Measurements from ENCODE around the gene ASTL.
A peak's percentile ranks its signal among the peaks of the same experiment; 100 is the strongest.

ASTL gene

DNA sequence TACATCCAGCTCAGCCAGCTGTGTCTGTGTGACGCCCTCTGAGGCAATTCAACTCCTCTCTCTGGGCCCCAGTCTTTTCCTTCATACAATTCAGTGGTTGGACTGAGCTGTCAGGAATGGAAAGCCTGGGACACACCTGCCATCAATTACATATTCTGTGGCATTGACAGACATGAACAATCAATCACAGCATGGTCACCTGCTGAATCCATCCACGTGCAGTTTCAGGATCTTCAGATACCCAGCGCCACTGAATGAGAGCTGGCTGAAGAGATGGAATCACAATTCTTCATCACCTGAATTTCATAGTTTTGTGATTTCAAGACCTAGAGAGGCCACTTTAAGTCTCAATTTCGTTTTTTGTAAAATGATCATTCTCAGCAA is 27.1 kb downstream of the ASTL start:
- Histone ChIP-seq H3K36me3 (ENCODE audit: insufficient read depth, low read length) (no peaks in the 10 kb centered on the region), H3K4me1 (ENCODE audit: insufficient read depth, low read length) (peaks cover 21% of the 10 kb centered on the region; the same call in 1 of the 2 replicates), H3K9ac (ENCODE audit: low read depth, low read length) (no peak overlapping the region), H3K9me3 (ENCODE audit: control insufficient read depth, insufficient read depth, low read length) (no peaks in the 10 kb centered on the region)

DNA sequence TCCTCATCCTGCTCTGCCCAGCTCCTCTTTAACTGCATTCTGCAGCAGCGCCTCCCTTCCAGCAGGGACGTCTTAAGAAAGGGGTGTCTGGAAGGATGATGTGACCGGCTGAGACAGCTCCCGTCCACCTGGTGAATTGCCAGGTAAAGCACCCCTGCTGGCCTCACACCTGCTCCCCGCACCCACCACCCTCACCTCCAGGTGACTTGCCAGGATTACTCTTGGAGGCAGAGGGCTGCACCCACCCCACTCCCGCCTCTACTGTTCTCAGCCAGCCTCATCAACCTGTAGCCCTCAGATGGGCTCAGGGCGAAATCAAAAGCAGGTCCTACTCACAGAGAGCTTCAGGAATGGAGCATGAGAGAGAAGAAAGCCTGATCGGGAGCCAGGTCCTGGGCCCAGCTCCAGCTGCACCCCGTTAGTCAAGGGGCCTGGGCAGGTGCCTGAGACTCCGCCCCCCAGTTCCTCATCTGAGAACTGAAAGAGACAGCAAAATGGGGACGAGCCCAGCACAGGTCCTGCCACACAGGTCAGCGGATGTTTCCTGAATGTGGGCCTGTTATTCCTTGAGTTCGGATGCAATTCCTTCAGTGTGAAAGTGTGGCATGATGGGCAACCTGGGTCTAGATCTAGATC is 27.6 kb downstream of the ASTL start:
- Histone ChIP-seq H3K9me3 (ENCODE audit: control insufficient read depth, insufficient read depth, low read length) (0 out of 2 replicates have a peak, but pooled peaks cover under 1% of the 10 kb centered on the region), H3K9ac (ENCODE audit: low read depth, low read length) (no peak overlapping the region), H3K36me3 (ENCODE audit: insufficient read depth, low read length) (no peaks in the 10 kb centered on the region), H3K4me1 (ENCODE audit: insufficient read depth, low read length) (peaks cover 21% of the 10 kb centered on the region; the same call in 1 of the 2 replicates)

DNA sequence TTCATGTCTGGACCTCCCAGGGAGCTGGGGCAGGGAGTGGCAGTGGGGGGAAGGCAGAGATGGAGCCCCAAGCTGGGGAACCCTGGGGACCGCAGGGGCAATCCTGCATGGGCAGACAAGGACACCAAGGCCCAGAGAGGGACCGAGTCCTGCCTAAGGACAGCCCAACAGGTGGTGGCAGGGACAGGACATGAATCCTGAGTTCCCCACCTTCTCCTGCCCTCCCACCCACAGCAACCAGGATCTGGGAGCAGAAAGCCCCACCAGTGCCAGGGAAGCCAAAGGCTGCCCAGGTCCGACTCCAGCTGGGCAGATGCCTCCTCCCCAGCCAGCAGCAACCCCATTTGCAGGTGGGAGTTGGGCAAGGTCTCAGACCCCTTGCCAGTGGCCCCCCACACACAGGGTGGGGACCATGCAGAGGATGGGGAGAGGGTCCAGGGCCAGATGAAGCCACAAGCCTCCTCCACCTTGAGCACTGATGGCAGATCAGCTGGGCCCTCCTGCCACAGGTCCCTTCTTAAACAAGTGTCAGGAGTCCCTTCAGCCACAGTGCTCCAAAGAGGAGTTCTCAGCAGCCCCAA is 28.3 kb downstream of the ASTL start:
- Histone ChIP-seq H3K36me3 (ENCODE audit: insufficient read depth, low read length) (no peaks in the 10 kb centered on the region), H3K9ac (ENCODE audit: low read depth, low read length) (no peak overlapping the region), H3K4me1 (ENCODE audit: insufficient read depth, low read length) (peaks cover 21% of the 10 kb centered on the region; the same call in 1 of the 2 replicates), H3K9me3 (ENCODE audit: control insufficient read depth, insufficient read depth, low read length) (peaks cover 5% of the 10 kb centered on the region; the same call in 1 of the 2 replicates)

DNA sequence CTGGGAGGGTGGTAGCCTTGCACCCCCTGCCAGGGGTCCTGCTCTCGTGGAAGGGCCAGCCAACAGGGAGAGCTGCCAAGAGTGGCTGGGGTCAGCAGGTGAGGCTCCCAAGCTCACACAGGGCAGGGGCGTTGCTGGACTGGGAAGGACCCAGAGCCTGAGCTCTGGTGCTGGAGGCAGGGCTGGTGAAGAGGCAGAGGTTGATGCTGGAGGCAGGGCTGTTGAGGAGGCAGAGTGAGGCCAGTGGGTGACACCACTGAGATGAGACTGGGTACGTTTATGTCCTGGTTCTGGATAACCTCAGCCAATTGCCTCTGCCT is 29.0 kb downstream of the ASTL start:
- Histone ChIP-seq H3K36me3 (ENCODE audit: insufficient read depth, low read length) (no peaks in the 10 kb centered on the region), H3K9ac (ENCODE audit: low read depth, low read length) (peak overlapping the region; percentile 20; the same call in 1 of the 2 replicates), H3K4me1 (ENCODE audit: insufficient read depth, low read length) (peaks cover 21% of the 10 kb centered on the region; the same call in 1 of the 2 replicates)

DNA sequence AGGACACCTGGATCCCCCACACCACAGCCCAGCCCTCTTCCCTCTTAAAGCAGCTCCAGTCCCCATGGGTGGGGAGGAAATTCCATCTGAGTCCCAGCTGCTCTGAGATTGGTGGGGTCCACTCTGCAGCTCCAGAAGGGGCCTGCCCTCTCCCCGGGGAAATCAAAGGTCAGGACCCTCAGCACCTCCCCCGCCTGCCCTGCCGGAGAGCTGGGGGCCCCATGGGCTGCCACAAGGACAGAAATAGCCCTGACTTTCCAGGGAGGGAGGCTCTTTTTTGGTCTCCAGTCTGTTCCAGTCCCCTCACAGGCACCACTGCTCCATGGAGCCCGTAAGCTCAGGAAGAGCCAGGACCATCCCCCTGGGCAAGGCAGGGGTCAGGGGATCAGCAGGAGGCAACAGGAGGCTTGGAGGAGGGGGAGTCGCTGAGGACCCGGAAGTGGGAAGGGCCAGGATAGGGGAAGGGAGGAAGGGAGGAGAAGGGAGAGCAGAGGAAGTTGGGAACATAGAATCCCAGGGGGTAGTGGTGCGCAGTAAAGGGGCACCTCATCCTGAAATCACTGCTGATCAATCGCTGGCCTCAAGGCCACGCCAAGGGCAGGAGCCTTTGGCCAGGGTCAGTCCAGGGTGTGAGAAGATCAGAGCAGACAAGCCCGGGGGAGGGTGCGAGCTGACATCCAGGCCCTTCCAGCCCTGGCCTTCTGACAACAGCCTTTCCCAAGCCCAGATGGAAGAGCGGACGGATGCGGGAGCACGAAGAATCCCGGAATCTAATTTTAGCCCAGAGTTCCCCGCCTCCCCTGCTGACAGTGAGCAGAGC is 29.6 kb downstream of the ASTL start:
- Histone ChIP-seq H3K4me1 (ENCODE audit: insufficient read depth, low read length) (peaks cover 22% of the 10 kb centered on the region; the same call in 1 of the 2 replicates), H3K9me3 (ENCODE audit: control insufficient read depth, insufficient read depth, low read length) (peaks cover 8% of the 10 kb centered on the region; the same call in 1 of the 2 replicates), H3K9ac (ENCODE audit: low read depth, low read length) (peak overlapping the region; percentile 20; the same call in 1 of the 2 replicates), H3K36me3 (ENCODE audit: insufficient read depth, low read length) (no peaks in the 10 kb centered on the region)

More for the DNA sequence above, 29.0 kb downstream of the ASTL start:
- peaks cover 8% of the 10 kb centered on the region; the same call in 1 of the 2 replicates for H3K9me3 ChIP-seq (ENCODE audit: control insufficient read depth, insufficient read depth, low read length)

DNA sequence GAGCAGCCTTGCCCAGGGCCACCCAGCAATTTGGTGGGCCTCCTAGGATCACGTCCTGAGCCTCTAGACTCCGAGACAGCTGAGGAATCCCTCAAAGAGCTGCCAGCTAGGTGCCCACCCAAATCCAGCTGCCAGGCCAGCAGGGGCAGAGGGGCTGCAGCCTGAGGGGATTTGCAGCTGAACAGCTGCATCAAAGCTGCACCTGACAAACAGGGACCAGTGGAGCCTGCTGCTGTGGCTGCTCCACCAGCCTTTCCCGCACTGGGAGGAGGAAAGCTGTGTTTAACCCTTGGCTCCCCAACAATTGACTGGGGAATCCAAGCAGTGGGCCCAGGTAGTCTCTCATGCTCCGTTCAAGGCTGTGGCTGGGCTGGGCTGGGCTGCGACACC is 30.2 kb downstream of the ASTL start:
- H3K9ac ChIP-seq (ENCODE audit: low read depth, low read length), result no peak overlapping the region

DNA sequence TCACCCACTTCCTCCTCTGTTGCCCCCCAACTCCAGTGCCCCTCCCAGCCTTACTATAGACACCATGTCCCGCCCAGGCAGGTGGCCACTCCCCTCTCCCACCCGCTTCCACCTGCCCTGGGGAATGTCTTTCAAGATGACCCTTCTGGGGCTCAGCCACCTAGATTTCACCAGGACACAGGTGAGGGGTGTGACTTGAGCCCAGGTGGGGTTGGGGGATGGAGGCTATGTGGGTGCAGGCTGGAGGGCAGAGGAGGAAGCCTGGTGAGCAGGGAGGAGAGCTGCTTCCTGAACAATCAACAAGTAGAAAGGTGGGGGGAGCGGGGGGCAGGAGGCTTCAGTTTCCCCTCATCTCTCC is 30.6 kb downstream of the ASTL start:
- Histone ChIP-seq H3K36me3 (ENCODE audit: insufficient read depth, low read length) (no peaks in the 10 kb centered on the region), H3K9me3 (ENCODE audit: control insufficient read depth, insufficient read depth, low read length) (peaks cover 8% of the 10 kb centered on the region; the same call in 1 of the 2 replicates), H3K4me1 (ENCODE audit: insufficient read depth, low read length) (peaks cover 24% of the 10 kb centered on the region; the same call in 1 of the 2 replicates), H3K9ac (ENCODE audit: low read depth, low read length) (no peak overlapping the region)

More for the DNA sequence above, 30.2 kb downstream of the ASTL start:
- Histone ChIP-seq H3K4me1 (ENCODE audit: insufficient read depth, low read length) (peaks cover 24% of the 10 kb centered on the region; the same call in 1 of the 2 replicates), H3K9me3 (ENCODE audit: control insufficient read depth, insufficient read depth, low read length) (peaks cover 8% of the 10 kb centered on the region; the same call in 1 of the 2 replicates), H3K36me3 (ENCODE audit: insufficient read depth, low read length) (no peaks in the 10 kb centered on the region)

DNA sequence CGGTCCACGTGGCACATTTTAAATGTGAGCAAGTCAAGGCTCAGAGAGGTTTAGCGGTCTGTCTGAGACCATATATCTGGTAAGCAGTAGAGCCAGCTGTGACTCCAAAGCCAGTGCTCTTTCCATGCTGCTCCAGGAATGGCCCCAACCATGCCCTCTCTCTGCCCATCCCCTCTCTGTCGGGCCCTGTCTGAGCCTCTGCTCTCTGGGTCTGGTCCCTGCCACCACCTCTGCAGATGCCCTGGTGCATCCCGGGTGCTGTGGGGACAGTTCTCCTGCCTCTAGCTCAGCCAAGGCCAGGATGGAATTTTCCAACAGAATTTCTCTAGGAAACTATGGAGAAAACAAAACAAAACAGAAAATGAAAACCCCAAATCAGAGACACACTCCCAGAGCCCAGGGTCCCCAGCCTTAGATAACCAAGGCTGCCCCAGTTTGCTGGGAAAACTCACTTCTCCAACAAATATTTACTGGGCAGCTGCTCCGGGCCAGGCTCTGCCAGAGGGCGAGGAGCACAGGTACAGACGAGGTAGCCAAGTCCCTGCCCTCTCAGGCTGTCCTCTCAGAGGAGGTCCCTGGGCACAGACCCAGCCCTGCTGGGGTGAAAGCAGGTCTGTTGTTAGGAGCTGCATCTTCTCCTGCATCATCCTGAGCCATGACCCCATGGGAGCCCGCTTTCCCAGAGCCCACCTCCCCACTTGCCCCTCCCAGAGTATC is 31.2 kb downstream of the ASTL start:
- Histone ChIP-seq H3K9ac (ENCODE audit: low read depth, low read length) (no peak overlapping the region), H3K4me1 (ENCODE audit: insufficient read depth, low read length) (peaks cover 20% of the 10 kb centered on the region; the same call in 1 of the 2 replicates), H3K9me3 (ENCODE audit: control insufficient read depth, insufficient read depth, low read length) (peaks cover 8% of the 10 kb centered on the region; the same call in 1 of the 2 replicates), H3K36me3 (ENCODE audit: insufficient read depth, low read length) (no peaks in the 10 kb centered on the region)

DNA sequence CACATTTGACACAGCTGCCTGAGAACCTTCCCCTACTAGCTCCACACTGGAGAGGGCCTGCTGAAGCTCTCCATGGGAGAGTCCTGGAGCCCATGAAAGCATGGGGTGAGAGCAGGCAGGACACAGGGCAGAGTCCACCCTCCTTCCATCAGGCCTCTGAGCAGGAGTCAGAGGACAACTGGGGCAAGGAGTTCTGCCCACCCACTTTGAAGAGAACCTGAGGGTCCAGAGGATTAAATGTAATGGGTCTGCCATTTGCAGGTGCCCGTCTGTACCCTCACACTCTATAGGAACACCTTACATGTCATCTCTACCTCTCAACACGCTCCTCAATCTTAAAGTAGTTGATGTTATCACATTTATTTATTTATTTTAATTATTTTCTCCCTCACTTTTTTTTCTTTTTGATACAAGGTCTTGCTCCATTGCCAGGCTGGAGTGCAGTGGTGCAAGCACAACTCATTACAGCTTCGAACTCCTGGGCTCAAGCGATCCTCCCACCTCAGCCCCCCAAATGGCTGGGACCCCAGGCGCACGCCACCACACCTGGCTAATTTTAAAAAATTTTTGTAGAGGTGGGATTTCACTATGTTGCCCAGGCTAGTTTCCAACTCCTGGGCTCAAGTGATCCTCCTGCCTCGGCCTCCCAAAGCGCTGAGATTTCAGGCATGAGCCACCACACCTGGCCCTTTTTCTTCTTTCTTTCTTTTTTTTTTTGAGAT is 32.1 kb downstream of the ASTL start:
- peaks cover 8% of the 10 kb centered on the region; the same call in 1 of the 2 replicates for H3K9me3 ChIP-seq (ENCODE audit: control insufficient read depth, insufficient read depth, low read length)
- no peak overlapping the region for H3K9ac ChIP-seq (ENCODE audit: low read depth, low read length)
- no peaks in the 10 kb centered on the region; the same call in 1 of the 2 replicates for H3K36me3 ChIP-seq (ENCODE audit: insufficient read depth, low read length)
- H3K4me1 ChIP-seq (ENCODE audit: insufficient read depth, low read length), result peaks cover 20% of the 10 kb centered on the region; the same call in 1 of the 2 replicates

DNA sequence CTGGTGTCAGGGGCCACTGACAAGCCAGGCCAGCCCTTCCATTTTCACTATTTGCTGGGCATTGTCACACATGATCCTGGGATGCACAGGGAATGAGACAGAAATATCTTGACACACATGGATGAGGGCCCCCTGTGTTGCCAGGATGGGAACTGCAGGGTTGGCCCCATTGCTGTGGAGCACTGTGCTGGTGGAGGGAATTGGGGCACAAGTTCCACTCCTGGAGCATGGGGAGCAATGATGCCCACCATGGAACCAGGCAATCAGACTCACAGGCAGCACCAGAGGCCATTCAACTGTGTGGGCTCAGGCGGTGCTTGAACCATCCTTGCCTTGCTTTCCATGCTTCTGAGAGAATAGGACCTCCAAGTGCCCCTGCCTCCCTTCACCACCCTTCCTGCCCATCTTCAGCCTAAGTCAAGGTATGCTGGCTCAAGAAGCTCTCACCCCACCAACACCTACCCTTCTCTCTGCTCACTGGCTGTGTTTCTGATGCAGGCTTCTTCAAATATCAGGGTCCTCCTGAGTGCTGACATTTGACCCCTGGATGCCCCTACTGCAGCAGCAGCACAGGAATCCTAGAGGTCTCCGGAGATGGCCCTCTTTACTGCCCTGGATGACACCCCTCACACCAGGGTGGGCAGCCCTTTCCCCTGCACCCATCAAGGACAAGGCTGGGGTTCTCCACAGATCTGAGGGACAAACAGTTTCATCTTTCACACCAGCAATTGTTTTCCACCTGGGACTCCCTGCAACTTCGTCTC is 33.0 kb downstream of the ASTL start:
- Histone ChIP-seq H3K36me3 (ENCODE audit: insufficient read depth, low read length) (no peaks in the 10 kb centered on the region; the same call in 1 of the 2 replicates), H3K4me1 (ENCODE audit: insufficient read depth, low read length) (peaks cover 25% of the 10 kb centered on the region; the same call in 1 of the 2 replicates), H3K9ac (ENCODE audit: low read depth, low read length) (no peak overlapping the region), H3K9me3 (ENCODE audit: control insufficient read depth, insufficient read depth, low read length) (peaks cover 8% of the 10 kb centered on the region; the same call in 1 of the 2 replicates)

DNA sequence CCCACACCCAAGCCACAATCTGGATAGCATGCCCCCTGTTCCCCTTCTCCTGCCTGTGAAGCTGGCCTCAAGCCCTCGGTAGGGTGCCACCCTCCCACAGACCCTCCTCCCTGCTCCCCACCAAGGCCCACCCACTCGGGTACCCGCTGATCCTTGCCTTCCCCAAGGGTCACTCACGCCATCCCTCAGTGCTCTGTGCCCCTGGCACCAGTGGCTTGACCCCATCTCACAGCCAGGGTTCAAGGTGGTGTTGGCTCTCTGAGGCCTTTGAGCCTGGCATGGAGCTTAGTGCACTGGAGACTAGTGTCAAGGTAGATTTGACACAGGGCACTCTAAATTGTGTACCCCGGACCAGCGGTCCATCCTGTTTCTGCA is 33.8 kb downstream of the ASTL start:
- no peak overlapping the region for H3K9ac ChIP-seq (ENCODE audit: low read depth, low read length)
- peaks cover 8% of the 10 kb centered on the region; the same call in 1 of the 2 replicates for H3K9me3 ChIP-seq (ENCODE audit: control insufficient read depth, insufficient read depth, low read length)
- H3K4me1 ChIP-seq (ENCODE audit: insufficient read depth, low read length), result peaks cover 28% of the 10 kb centered on the region; the same call in 1 of the 2 replicates
- H3K36me3 ChIP-seq (ENCODE audit: insufficient read depth, low read length), result no peaks in the 10 kb centered on the region; the same call in 1 of the 2 replicates

DNA sequence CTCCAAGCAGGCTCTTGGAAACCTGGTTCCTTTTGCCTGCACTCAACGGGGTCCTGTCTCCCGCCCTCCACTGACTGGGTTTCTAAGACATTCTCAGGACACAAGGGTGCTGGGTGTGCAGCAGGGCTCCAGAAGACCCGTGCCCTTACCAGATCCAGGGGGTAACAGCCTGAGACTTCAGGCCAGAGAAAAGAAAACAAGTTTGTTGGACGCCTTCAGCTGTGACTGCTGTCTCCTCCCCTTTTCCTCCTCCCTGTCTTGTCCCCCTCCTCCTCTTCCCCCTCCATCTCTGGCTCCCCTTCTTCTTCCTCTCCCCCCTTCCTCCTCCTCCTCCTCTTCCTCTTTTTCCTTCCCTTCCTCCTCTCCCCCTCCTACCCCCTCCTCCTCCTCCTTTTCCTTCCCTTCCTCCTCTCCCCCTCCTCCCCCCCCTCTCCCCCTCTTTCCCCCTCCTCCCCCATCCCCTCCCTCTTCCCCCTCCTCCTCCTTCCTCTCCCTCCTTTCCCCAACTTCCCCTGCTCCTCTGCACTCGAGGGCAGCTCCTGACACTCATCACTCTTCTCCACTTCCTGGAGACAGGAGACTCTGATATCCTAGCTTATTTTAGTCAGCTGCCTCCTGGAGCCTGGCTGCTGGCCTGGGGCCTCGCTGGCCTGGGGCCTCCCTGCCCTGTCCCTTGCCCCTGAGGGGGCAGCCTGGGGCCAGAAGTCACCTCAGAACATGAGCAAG is 34.4 kb downstream of the ASTL start:
- no peak overlapping the region for H3K9ac ChIP-seq (ENCODE audit: low read depth, low read length)
- peaks cover 27% of the 10 kb centered on the region; the same call in 1 of the 2 replicates for H3K4me1 ChIP-seq (ENCODE audit: insufficient read depth, low read length)
- no peaks in the 10 kb centered on the region; the same call in 1 of the 2 replicates for H3K36me3 ChIP-seq (ENCODE audit: insufficient read depth, low read length)
- H3K9me3 ChIP-seq (ENCODE audit: control insufficient read depth, insufficient read depth, low read length), result peaks cover 8% of the 10 kb centered on the region; the same call in 1 of the 2 replicates
